NOMO-1 treated with dmso at 0.1 percent for 144 hours (cell line): Measurements from ENCODE around the gene NPAS3.

Source experiments
- DNase-seq: peaks from one replicate; lab custom pipeline; 2025; ENCODE audit not compliant: unreplicated experiment; lab: John Stamatoyannopoulos, UW

Gene NPAS3

DNA sequence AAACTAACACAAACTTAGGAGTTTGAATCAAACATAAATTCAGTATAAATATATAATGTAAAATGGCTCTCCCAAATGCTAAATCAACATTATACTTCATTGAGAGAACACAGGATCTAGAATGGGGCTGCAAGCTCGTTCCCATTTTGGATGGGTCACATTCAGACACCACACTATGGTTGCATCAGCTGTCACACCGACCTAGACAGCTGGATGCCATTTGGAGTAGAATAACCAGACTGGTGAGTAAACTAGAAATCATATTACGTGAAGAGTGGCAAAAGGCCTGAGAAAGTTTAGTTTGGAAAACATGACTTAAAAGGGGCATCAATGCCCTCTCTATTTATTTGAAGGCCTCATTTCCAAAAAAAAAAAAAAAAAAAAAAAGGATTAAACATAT, 430.4 kb downstream of the NPAS3 start:
- no peak for DNase-seq

DNA sequence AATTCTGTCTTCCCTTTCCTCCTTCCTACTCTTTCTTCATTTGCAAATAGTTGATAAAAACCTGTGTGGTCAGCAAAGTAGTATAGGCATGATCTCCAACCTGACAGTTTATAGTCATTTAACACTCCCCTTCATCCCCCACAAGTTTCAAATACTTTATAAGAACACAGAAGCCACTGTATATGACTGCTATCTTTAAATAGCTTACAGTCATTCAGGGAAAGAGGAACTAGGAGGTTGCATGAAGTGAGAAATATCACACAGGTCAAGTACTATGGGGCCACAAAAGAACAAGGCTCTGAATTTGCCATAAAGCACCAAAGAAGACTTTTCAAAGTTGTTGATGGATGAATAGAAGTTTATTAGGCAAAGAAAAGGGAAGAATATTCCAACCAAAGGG, 431.3 kb downstream of the NPAS3 start:
- DNase-seq, result no peak

DNA sequence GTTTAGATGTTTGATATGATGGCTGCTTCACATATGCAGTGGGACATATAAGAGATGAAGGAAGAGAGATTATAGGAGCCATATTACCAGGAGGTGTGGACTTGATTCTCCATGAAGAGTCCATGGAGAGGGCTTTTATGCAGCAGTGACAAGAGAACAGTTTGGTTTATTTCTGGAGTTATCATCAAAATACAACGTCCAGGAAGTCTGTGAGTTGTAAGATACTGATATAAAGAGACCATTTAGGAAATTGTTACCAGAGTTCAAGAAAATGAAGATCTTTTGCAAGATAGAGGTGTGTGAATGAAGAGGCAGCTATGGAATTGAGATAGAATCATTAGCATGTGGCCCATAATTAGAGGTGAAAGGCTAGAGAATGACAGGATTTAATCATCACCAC, 431.7 kb downstream of the NPAS3 start:
- no peak for DNase-seq

DNA sequence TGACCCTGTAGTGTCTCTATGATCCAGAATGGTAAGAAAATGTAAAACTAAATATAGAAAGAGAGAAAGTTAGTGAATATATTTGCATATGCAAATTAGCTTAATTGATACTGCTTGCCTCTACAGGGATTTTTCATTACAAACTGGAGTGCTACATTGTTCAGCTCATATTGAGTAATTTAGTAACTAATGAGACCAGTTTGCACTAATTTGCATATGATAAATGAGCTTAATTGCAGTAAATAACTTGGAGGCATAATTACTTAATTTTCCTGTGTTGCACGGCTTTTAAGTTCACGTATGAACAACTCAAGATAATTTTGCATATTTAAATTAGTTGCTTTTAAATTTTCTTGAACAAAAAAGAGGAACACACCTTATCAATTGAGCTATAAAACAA, 436.5 kb downstream of the NPAS3 start:
- no peak for DNase-seq

DNA sequence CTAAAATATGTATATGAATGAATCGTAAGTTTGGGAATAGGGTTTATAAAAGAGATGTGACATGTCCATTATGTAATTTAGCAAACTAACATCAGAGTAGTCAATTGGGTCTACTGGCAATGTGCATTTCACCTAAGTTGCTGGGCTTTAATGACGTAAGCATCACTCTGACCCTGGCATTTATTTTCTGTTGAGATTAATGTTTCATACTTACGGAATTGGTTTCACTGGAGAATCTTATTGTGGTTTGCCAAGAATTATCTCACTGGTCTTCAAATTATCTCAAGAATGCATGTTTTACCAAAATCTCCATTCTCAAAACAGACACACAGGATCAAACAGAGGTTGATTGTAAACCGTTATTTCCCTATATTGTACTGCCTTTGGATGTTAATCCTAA, 437.1 kb downstream of the NPAS3 start:
- no peak for DNase-seq

DNA sequence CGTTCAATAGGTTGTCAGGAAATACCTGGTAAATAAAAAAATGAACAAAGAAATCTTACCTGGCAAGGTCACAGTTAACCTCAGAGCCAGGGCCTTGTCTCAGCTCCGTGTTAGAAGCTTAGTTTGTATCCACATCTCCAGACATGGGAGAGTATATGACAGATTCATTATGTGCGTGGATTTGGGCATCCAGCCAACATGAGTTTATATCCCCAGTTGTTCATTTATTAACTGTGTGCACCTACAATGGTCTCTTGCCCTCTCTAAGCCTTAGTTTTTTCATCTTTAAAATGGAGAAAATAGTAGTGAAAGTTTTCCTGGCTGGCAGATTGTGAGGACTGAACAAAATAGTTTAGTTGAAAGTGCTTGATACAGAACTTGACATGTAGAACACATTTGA, 437.8 kb downstream of the NPAS3 start:
- no peak for DNase-seq

DNA sequence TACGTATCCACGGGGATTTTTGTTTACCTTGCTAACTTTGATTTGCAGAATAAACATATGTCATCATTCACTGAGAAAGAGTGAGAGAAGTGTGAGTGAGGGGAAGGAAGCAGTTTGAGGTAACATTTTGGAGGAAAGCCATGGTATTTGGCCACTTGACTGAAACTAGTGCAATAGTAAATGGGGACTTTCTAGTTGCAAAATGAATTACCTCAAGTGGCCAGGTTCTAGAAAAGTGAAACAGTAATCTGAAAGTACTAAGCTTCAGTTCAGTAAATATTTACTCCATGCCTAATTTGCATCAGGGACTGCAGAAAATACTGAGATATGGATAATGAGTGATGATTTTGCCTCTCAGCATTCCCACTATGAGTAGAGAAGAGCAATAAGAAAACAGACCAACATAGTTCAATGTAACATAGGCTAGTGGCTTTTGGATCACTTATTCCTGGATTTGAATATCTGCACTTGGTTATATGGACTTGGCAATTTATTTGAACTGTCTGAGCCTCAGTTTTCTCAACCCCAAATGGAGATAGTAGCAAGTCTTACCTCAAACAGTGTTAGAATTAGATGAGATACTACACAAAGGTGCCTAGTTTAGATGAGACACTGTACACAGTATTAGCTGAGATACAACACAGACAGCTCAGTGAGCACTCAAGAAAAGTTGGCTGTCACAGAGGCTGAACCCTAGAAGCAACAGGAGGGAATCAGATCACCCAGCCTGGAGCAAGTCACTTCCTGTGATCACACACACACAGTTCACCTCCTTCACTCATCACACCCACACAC, 439.1 kb downstream of the NPAS3 start:
- no peak for DNase-seq

DNA sequence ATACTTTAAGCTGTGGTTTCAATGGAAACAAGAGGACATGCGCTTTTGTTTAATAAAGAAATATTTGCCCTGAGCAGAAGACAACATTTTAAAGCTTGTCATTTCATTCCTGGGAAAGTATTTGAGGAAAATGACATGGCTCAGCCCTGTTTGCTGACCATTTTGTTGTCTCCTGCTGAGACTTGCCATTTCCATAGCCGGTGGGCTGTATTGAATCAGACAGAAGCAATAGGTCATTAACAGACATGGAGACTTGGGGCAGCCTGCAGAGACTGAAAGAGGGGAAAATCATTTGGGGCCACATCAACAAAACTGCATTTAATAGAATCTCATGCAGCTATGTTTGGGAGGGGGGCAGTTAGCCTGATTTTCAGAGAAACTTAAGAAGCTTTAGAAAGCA, 443.0 kb downstream of the NPAS3 start:
- no peak for DNase-seq

DNA sequence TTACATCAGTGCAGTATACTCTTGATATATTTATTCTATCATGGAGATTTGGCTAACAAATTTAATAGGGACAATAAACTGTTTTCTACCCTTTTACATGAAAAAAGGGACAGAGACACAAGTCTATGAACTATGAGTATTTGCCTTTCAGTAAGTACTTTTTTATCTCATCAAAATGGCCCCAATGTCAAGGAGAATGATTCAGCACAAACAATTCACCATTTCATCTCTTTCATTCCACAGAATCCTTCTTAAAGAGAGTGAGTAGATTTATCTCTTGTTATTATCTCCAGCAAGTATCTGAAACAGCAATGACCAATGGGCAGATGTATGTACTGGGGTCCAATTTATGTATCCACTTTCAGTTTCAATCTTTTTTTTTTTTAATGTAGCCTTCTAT, 447.5 kb downstream of the NPAS3 start:
- DNase-seq, result no peak

DNA sequence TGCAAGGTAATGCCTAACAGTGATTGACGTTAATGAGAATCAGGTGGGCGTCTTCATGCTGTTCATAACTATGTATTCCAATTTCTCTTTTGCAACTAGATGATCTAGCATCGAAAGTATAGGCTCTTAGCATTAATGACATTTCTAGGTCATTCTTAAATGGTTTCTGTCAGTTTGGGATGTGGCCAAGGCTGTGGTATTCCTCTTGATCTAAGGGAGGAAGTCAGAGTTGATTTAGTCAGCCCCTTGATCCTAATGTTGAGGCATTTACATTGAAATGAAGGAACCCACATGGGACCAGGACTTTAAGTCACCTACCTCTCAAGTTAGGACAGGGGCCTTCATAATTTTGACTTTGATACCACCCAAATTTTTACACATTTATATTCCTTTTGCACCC, 448.1 kb downstream of the NPAS3 start:
- no peak for DNase-seq

DNA sequence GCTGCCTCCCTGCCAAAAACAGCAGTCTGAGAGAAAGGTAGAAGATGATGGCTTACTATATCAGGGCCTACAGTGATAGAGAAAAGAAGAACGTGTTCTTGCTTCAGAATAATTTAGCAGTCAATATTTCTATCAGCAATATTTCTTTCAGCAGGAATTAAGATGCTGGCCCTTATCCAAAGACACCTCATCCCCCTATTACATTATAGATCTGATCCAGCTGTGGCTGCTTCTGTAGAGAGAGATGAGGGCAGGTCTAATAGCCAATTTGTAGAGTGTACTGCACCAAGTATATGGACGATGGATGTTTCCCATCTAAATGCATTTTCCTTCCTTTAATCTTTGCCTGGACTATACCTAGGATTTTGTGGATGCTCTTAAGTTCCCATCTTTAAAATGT, 451.7 kb downstream of the NPAS3 start:
- no peak for DNase-seq

DNA sequence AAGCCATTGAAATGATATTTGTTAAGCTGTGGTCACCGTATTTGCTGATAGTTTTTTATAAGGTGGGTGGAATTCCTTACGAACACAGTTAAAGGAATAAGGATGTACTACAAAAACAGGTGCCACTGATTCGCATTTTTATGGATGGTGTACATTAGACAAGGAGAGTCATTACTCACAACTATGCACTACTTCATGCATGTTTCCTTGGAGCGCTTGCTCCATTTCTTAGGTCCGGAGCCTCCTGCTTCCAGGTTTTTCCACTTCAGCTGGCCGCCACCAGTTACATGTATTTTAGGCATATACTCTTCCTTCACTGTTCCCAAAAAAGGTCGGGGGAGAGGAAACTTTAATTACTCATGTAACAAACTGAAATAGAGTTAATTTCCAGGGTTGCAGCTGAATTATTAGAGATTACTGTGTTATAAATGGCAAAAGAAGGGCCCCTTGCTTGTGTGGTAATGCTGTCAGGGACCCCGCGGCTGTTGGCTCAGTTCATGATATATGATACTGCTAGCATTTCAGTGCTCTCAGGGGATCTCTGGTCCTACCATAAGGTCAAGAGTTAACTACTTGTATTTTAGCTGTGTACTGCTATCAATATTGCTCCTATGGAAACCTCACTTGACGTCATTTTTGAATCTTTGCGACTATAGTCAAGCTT, 454.7 kb downstream of the NPAS3 start:
- no peak for DNase-seq

DNA sequence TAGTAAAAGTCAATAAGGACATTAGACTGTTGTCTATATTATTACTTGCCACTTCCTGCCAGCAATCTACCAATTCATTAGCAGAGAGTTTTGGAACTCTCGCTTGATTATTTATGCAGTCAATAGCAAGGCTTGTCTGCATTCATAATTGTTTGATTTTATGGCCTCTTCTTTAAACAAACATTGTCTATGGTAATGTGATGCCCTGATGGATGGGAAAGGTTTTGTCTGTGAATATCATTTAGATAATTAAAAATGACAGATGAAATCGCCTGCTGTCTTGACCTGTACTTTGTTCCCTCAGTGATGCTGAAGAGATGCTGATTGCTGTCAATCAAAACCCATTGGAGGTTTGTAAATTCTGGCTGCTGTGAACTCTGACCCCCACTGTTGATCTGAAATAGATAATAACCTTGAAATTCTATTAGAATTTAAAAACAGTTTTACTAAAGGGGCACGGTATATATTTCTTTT, 455.3 kb downstream of the NPAS3 start:
- no peak for DNase-seq

DNA sequence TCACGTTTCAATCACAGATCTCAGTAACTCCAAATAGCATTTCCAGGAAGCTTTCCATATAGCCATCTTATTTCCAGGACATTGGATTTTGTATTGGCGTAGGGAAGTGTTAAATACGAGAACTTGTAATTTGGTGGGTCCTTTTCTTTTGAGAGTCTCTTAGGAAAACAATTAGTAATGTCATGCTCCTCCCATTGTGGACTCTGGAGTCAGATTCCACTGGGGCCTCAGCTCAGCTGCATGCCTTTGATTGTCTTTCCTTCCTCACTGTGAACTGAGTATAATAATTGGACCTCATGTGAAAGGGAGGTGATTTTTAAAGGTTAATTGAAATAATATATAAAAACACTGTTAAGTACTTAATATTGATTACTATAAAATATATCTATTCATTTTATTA, 462.6 kb downstream of the NPAS3 start:
- no peak for DNase-seq

DNA sequence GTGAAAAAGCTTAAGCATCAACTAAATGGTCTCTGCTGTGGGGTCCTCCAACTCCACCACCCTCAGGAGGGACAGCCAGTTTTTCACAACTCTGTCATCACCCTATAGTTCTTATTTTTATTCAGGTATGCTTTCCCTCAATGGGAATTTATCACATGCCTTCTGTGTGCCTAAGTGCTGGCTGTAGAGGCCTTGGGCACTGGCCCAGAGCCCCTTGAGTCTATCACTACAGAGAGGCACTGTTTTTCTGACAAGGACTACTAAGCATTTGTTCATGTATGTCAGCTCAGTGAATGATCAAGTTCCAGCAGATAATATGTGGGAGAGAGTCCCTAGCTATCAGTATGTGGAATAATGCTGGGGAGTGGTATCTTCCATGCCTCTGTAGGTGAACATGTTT, 463.9 kb downstream of the NPAS3 start:
- no peak for DNase-seq

DNA sequence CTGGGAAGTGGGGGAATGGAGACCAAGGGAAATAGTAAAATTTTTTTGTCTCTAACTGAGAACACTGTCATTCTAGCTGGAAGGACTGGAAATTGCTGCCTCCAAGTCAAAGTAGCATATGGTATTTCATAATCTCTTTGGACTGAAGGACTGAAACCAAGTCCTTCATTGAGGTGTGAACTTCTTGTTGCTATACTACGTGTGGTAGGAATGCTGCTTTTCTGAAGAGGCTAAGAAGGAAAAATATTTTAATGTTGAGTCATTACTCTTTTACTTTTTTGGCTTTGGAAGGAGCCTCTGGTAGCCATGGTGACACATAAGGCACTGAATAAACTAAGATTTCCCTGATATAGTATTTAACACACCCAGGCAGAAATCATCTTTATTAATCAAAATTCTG, 465.4 kb downstream of the NPAS3 start:
- no peak for DNase-seq

DNA sequence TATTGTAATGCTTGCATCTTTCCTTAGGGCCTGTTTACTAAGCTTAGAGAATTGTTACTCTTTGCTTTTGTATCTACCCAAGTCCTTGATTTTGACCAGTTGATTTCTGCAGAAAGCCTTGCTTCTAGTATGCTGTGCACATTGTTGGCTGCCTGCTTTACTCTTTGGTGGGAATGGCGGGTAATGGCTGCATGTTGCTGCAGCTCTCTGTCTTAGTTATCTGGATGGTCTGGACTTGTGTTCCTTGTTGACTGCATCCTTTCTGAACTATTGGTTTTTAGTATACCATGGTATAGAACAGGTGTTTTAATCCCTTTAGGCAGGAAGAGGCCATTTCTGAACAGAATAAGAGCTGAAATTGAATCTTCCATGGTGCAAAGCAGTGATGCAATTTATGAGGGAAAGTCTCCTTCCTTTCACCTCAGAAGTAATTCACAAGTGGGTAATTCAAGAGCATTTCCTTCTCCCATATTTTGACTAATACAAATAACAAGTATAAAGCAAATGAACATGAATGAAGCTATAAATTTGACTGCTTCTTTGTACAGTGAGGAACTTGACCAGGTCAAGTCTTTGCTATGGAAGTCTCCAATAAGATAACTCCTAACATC, 466.4 kb downstream of the NPAS3 start:
- DNase-seq, result no peak

DNA sequence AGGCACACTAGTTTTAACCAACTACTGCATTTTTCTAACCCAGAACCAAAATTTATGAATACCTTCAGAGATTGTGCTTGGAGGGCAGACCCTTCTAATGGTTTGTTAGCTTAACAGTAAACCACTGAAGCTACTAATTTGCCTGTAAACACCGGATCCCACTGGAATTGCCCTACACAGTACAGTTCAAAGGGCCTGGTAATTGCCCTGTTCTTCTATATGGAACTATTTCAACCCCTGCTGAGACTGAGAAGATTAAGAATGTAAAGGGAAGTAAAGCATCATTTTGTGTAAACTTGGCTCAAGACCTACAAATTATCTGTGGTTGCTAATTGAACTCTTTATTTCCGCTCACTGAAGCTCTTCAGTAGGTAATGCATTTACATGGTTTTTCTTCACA, 468.1 kb downstream of the NPAS3 start:
- DNase-seq, result no peak

DNA sequence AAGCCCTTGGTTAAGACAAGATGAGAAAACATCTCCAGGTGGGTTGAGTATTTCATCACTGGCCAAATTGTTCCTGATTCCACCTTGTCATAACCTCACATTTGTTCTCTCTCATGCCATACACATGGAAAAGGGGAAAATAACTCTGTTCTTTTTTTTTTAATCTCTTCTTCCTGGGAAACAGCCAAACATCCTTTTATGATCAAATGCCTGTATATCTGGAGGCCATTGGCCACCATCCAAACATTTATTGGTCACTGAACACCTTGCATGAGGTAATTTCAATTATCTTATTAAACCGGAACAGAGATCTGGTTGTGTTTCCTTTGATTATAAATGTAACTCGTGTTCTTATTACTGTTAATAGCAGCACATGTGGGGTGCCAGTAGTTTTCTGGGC, 469.6 kb downstream of the NPAS3 start:
- no peak for DNase-seq

DNA sequence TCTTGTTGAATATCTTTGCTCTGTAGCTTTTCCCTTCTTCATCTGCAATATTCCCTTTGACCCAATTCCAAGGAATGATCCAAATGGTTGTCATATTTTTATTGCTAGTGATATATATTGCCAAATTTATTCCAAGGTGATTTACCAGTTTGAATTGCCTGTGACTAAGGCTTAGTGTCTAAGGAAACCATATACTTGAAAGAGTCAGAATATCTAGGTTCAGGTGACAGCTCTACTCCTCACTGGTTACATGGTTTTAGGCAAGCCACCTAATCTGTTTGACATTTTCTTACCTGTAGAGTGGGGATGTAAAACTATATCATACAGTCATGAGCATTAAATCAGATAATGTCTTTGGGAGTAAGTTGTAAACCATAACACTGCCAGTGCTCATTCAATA, 473.8 kb downstream of the NPAS3 start:
- DNase-seq, result no peak

DNA sequence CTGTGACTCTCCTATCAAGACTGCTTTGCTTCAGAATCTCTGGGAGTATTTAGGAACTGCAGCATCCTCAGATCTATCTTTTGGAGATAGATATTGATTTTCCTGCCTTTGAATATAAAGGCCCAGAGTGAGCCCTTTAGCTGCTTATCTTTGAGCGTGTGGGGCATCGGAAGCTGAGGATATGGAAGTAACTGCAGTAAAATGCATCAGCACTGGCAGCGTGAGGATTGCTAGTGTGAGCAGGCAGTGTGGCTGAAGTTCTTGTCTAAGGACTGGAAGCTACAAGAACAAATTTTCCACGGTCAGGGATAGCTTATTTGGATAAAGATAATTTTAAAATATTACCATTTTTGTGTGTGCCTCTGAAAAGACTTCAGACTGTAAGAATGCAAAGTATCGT, 474.7 kb downstream of the NPAS3 start:
- no peak for DNase-seq

DNA sequence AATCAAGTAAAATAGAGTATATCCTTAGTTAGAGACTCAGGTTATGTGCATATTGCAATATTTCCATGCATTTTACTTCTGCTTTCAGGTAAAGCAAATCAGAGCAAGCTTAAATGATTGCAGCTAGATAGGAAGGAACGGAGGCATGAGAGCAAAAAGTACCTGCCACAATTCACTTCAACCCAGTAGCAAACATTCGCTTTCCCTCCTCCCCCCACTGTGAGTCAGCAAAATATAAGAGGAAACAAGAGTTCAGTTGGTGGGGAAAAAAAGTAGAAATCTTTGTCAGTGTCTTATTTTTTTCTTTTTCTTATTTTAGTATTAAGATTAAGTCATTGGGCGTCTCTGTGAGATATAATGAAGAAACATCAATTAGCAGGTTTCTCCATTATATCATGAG, 475.4 kb downstream of the NPAS3 start:
- peak; percentile 58 for DNase-seq
